Measurements from ENCODE around the gene TBC1D24.

Gene TBC1D24

DNA sequence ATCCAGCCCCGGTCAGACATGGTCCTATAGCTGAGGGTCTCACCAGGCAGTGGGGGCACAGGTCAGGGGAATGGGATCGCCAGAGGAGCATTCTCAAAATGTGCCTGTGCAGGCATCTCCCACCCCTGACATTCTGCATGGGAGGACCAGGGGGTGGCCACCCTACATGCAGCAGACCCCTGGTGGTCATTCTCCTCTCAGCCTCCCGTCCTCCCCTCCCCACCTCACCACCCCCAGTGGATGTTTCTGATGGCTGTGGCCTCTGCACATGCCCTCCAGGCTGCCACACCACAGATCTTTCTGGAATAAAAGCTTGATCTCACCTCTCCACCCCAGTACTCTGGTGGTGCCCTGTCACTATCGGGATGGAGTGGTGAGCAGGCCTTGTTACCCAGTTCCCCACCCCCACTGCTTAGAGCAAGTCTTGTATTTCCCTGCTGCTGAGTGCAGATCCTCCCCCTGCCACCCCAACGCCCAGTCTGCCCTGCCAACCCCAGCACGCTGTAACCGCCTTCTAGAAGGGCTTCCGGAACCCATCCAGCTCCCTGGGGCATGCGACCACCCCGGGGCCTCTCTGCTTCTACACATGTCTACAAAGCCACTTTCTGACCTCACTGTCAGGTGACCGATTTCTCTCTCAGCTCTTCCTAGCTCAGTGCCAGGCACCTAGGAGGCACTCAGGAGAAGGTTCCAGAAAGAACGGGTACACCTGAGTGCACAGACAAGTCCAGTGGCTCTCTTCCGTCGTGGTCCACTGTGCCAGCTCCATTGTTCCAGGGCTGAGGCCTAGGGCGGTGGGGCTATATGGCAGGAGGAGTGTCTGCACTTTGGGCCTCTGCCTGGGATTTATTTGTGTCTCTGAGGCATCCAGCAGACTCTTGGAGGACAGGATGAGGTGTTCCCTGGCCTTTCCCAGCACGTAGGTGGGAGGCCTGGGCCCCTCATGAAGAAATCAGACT is 9.3 kb downstream of the TBC1D24 start:
- DNase-seq, result no peak

DNA sequence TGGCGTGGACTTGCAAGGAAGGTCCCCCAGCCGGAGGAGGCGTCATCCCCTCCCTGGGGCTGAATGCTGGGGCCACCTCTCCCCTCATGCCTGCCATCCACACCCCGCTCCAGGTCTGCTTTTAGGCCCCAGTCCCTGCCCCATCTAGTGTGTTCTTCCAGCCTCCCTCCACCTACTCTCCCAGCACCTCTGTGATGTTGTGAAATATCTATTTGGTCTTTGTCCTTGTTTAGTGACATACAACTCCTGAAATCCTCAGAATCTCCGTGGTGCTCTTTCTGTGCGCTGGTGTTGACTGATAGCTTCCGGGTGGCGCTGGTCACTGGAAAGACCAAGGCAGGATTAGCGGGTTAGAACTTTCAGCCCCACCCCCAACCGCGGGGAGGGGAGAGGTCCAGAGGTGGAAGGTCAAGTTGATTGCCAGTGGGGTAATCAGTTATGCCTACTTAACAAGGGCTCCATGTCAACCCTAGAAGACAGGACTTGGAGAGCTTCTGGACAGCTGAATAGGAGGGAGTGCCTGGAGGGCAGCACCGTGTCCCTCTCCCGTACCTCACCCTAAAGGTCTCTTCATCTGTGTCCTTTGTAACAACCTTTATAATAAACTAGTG is 10.1 kb downstream of the TBC1D24 start:
- no peak for DNase-seq

GRCh38 chr16:2485811-2486507 is 11.0 kb downstream of the TBC1D24 start:
- no peak for DNase-seq

DNA sequence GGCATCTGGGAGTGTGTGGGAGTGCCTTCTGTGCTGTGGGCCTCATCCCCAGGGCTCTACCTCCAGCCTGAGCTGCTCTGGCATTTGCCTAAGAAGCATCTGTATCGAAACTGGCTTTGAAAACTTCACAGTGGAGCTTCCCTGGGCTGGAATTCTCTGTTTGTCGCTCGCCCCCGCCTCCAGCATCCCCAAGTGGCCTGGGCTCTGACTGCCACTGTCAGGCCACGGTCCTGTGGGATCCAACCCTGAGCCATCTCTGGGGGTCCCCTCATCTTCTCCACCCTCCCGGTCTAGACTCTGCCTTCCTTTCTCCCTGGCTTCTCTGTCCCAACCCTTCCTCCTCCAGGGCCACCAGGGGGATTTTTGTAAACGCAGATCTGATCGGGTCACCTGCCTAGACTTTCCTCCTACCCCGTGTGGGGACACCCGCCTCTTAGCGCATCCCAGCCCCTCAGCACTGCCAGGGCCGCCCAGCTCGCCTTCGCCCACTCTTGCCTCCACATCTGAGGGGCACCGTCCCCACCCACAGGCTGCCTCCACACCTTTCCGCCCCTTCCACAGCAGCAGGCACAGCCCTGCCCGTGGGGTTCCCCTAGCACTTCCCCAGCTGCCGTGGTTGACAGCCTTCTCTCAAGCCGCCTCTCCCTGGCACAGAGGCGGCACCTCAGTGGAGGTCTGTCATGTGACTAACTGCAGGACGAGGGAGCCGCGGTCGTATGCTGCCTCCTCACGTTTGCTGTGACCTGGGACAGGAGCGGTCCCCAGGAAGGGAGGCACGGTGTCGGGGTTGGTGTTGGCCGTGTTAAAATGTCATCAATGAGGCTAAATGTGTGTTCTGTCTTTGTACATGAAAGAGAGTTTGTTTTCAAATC is 12.0 kb downstream of the TBC1D24 start:
- peak; percentile 79 for DNase-seq

DNA sequence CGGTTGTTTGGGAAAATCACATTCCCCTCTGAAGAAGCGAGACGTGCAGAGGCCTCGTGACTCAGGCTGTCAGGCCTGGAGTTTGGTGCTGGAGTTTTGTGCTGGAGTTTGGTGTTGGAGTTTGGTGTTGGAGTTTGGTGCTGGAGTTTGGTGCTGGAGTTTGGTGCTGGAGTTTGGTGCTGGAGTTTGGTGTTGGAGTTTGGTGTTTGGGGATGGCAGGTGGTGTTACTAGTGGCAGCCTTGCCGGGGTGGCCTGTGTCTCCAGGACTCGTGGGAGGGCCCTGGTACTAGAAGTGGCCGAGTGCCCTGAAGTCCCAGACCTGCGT is 12.6 kb downstream of the TBC1D24 start:
- no peak for DNase-seq

GRCh38 chr16:2487903-2488531 is 13.1 kb downstream of the TBC1D24 start:
- DNase-seq, result no peak

DNA sequence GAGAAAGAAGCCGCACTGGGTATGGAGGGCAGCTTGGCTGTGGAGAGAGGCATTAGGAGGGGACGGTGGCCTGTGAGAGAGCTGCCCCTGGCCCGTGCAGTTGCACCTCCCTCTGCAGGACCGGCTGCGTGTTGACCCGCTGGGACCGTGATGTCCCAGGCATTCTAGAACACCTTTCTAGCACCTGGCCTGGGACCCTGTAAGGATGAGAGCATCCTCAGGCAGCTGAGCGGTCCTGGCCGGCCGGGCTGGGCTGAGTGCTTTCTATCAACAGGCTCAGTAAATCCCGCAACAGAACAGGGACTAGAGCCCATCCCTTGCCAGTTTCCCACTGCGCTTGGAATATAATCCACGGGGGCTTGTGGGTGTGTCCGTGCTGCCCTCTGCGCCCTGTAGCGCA is 14.7 kb downstream of the TBC1D24 start:
- no peak for DNase-seq

GRCh38 chr16:2490190-2491105 is 15.5 kb downstream of the TBC1D24 start:
- no peak for DNase-seq

DNA sequence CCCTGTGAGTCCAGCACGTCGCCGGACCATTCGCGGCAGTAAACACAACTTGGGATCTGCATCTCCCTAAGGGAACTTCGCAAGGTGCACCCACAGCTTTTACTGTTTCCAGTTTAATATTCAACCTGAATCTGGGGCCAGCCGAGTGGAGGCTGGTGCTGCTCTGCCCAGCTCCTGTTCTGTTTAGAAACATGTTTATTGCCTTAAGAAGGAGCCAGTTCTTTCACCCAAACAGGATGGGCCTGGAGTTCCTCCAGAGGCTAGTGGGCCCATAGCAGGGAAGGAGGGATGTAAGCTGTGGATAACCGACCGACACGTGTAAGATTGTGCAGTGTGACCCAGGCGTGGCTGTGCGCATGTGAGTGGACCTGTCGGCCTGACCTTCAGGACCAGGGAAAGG is 17.4 kb downstream of the TBC1D24 start:
- DNase-seq, result no peak

DNA sequence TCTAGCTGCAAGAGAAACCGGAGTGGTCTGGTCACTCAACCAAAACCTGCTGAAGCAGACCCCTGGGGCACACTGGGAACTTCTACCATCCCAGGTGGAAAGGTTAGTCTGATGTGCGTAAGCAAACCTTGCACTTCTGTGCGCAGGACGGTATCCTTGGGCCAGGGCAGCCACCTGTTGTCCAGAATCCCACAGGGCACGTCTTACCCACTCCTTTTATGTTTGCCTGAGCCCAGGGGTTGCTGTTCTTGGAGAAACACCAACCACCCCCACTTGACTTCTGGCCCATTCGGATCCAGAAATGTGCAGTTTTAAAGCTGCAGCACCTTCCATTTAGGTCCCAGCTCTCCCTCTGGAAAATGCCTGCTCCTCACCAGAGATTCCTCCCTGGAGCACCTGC is 18.7 kb downstream of the TBC1D24 start:
- no peak for DNase-seq

- no peak for DNase-seq
Observed at GRCh38 chr16:2494616-2495015, 19.7 kb downstream of the TBC1D24 start.

DNA sequence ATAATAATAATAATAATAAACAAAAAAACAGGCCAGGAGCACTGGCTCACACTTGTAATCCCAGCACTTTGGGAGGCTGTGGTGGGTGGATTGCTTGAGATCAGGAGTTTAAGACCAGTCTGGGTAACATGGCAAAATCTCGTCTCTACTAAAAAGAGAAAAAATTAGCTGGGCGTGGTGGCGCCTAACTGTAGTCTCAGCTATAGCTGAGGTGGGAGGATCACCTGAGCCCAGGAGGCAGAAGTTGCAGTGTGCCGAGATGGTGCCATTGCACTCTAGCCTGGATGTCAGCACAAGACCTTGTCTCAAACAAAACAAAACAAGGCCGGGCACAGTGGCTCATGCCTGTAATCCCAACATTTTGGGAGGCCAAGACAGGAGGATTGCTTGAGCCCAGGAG is 20.1 kb downstream of the TBC1D24 start:
- no peak for DNase-seq

DNA sequence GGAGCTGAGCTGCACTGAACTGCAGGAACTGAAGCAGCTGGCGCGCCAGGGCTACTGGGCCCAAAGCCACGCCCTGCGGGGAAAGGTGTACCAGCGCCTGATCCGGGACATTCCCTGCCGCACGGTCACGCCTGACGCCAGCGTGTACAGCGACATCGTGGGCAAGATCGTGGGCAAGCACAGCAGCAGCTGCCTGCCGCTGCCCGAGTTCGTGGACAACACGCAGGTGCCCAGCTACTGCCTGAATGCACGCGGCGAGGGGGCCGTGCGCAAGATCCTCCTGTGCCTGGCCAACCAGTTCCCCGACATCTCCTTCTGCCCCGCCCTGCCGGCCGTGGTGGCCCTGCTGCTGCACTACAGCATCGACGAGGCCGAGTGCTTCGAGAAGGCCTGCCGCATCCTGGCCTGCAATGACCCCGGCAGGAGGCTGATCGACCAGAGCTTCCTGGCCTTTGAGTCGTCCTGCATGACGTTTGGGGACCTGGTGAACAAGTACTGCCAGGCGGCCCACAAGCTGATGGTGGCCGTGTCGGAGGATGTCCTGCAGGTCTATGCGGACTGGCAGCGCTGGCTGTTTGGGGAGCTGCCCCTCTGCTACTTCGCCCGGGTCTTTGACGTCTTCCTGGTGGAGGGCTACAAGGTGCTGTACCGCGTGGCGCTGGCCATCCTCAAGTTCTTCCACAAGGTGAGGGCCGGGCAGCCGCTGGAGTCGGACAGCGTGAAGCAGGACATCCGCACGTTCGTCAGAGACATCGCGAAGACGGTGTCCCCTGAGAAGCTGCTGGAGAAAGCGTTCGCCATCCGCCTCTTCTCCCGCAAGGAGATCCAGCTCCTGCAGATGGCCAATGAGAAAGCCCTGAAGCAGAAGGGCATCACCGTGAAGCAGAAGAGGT is 21.5 kb downstream of the TBC1D24 start:
- DNase-seq, result no peak

GRCh38 chr16:2497116-2497630 is 22.2 kb downstream of the TBC1D24 start:
- DNase-seq, result no peak

DNA sequence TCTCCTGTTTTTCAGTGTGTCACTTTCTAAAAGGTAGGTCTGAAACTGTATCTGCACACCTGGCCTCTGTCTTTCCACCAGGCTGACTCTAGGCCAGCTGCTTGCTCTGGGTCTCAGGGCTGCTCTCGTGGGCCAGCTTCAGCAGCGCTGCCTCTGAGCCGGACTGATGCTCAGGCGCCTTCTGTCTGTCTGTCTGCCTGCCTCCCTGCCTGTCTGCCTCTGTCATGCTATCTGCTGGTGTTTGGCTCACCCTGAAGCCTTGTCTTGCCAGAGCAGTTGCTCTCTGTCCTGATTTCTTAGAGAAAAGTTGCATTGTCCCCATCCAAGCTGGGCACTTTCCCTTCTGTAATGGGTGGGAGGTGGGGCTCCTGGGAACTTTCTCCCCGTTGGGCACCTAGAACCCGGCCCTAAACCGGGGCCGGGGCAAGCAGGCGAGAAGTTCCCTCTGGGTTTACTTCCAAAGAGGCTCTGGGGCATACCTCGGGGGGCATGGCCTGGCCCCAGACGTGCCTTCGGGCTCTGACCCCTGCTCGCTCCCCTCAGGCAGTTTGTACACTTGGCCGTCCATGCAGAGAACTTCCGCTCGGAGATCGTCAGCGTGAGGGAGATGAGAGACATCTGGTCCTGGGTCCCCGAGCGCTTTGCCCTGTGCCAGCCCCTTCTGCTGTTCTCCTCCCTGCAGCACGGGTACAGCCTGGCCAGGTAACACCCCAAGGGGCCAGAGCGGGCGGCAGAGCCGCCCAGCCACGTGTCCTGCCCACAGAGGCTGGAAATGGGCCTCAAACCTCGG is 23.0 kb downstream of the TBC1D24 start:
- DNase-seq, result no peak

- no peak for DNase-seq
Observed at GRCh38 chr16:2498531-2499253, 23.8 kb downstream of the TBC1D24 start.

DNA sequence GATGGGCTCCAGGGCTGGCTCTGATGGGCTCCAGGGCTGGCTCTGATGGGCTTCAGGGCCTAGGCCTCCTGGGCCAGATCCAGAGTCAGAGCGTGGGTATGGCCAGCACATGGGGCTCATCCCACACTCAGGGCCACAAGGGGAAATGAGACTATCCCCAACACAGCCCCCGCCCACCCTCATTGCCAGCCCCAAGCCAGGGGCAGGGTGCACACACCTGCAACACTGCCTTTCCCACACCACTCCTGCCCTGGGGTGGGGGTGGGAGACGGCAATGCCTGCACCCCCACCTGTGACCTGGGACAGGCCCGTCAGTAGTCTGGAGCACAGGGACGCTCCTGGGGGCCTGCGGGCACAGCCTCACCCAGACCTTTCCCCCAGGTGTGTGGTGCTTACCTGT is 24.5 kb downstream of the TBC1D24 start:
- DNase-seq, result no peak

DNA sequence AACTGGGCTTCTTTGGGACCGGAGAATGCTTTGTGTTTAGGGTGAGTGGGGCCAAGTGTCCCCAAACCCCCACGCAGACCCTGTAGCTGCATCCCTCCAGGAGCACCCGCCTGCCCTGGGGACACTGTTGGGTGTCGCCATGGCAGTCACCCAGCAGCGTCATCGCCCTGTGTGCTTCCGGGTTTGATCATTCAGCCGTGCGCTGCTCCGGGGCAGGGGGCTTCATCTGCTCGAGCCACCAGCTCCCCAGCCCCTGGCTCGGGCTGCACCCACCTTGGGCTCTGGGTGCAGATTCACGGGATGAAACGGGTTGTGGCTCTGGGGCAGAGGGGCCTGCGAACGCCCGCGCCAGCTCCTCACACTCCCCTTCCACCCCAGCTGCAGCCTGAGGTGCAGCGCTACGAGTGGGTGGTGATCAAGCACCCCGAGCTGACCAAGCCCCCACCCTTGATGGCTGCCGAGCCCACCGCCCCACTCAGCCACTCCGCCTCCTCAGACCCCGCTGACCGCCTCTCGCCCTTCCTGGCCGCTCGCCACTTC is 25.0 kb downstream of the TBC1D24 start:
- no peak for DNase-seq

Data from activated CD4-positive, alpha-beta T cell treated with anti-CD3 and anti-CD28 coated beads, Interleukin-2, amount 50 U/mL, for 1 hour (primary cell).